H9 (cell line): ENCODE data around the gene KRT9. TPM values are rescaled to one million over a fixed set of nuclear protein-coding genes. Genes with fewer than 3 reads are reported as not detected.

Experiments used
- DNase-seq: peaks from one replicate; pipeline ENCODE4 v3.0.0-alpha.2; 2017
- H2AFZ ChIP-seq: one replicate; pipeline ENCODE4 v1.6.1; 2013; ENCODE audit warnings: mild to moderate bottlenecking, low read length, control low read depth, moderate library complexity
- H2AK5ac ChIP-seq: 2 replicates; pipeline ENCODE4 v1.6.1; 2013; ENCODE audit warnings: low read length, control low read depth, mixed read lengths; ENCODE audit not compliant: insufficient read length
- H2BK120ac ChIP-seq: one replicate; pipeline ENCODE4 v1.6.1; 2013; ENCODE audit warnings: low read depth, mild to moderate bottlenecking, low read length, control low read depth, inconsistent platforms; ENCODE audit not compliant: poor library complexity, severe bottlenecking
- H2BK12ac ChIP-seq: 2 replicates; pipeline ENCODE4 v1.6.1; 2013; ENCODE audit warnings: low read length, control low read depth, mixed read lengths, low read depth; ENCODE audit not compliant: insufficient read length
- H2BK15ac ChIP-seq: 2 replicates; pipeline ENCODE4 v1.6.1; 2013; ENCODE audit warnings: low read depth, low read length, control low read depth
- H2BK20ac ChIP-seq: one replicate; pipeline ENCODE4 v1.6.1; 2013; ENCODE audit warnings: low read depth, mild to moderate bottlenecking, low read length, control low read depth, inconsistent platforms; ENCODE audit not compliant: poor library complexity, severe bottlenecking
- H2BK5ac ChIP-seq: 2 replicates; pipeline ENCODE4 v1.6.1; 2013; ENCODE audit warnings: low read length, control low read depth, mixed read lengths; ENCODE audit not compliant: insufficient read length
- H3K14ac ChIP-seq: 2 replicates; pipeline ENCODE4 v1.6.1; 2013; ENCODE audit warnings: low read length, control low read depth; ENCODE audit not compliant: insufficient read depth
- H3K18ac ChIP-seq: 2 replicates; pipeline ENCODE4 v1.6.1; 2013; ENCODE audit warnings: low read depth, mild to moderate bottlenecking, mixed read lengths, low read length, control low read depth; ENCODE audit not compliant: insufficient read length
- H3K23ac ChIP-seq: 2 replicates; pipeline ENCODE4 v1.6.1; 2013; ENCODE audit warnings: low read length, control low read depth, mixed read lengths, low read depth; ENCODE audit not compliant: insufficient read length
- H3K23me2 ChIP-seq: 2 replicates; pipeline ENCODE4 v1.6.1; 2013; ENCODE audit warnings: low read depth, mild to moderate bottlenecking, mixed read lengths, low read length, control low read depth; ENCODE audit not compliant: insufficient read length, poor library complexity, severe bottlenecking
- H3K27ac ChIP-seq: 2 replicates; pipeline ENCODE4 v1.5.1; 2013; ENCODE audit warnings: low read length, control low read depth, mixed read lengths, low read depth; ENCODE audit not compliant: insufficient read length
- H3K27me3 ChIP-seq: 2 replicates; pipeline ENCODE4 v1.6.1; 2013; ENCODE audit warnings: low read length, control low read depth, inconsistent platforms; ENCODE audit not compliant: insufficient read depth
- H3K4ac ChIP-seq: 2 replicates; pipeline ENCODE4 v1.6.1; 2013; ENCODE audit warnings: low read depth, mild to moderate bottlenecking, control low read depth, inconsistent platforms, low read length, moderate library complexity
- H3K4me1 ChIP-seq: 2 replicates; pipeline ENCODE4 v1.6.1; 2013; ENCODE audit warnings: low read length, control low read depth, inconsistent platforms; ENCODE audit not compliant: insufficient read depth
- H3K4me2 ChIP-seq: 2 replicates; pipeline ENCODE4 v1.6.1; 2013; ENCODE audit warnings: low read length, control low read depth, mixed read lengths; ENCODE audit not compliant: insufficient read length, insufficient read depth
- H3K56ac ChIP-seq: 2 replicates; pipeline ENCODE4 v1.6.1; 2013; ENCODE audit warnings: low read depth, mild to moderate bottlenecking, mixed read lengths, low read length, control low read depth; ENCODE audit not compliant: insufficient read length
- H3K79me1 ChIP-seq: 2 replicates; pipeline ENCODE4 v1.6.1; 2013; ENCODE audit warnings: low read depth, mild to moderate bottlenecking, moderate library complexity, low read length, control low read depth, inconsistent platforms; ENCODE audit not compliant: insufficient read depth, poor library complexity, severe bottlenecking
- H3K79me2 ChIP-seq: 2 replicates; pipeline ENCODE4 v1.6.1; 2013; ENCODE audit warnings: low read length, control low read depth, inconsistent platforms; ENCODE audit not compliant: insufficient read depth
- H3K9ac ChIP-seq: 2 replicates; pipeline ENCODE4 v1.6.1; 2013; ENCODE audit warnings: low read length, control low read depth, mixed read lengths; ENCODE audit not compliant: insufficient read length; ENCODE audit errors: extremely low read depth
- H3K9me3 ChIP-seq: one replicate; pipeline ENCODE4 v1.6.1; 2013; ENCODE audit warnings: low read depth, low read length, inconsistent platforms; ENCODE audit not compliant: control insufficient read depth
- H3T11ph ChIP-seq: one replicate; pipeline ENCODE4 v1.6.1; 2013; ENCODE audit warnings: mild to moderate bottlenecking, low read length, control low read depth, inconsistent platforms
- H4K20me1 ChIP-seq: one replicate; pipeline ENCODE4 v1.6.1; 2013; ENCODE audit not compliant: control insufficient read depth, insufficient read length, insufficient read depth
- H4K5ac ChIP-seq: 2 replicates; pipeline ENCODE4 v1.6.1; 2013; ENCODE audit warnings: low read depth, mild to moderate bottlenecking, mixed read lengths, low read length, control low read depth; ENCODE audit not compliant: insufficient read length
- H4K8ac ChIP-seq: replicated peaks from 2 replicates; pipeline ENCODE4 v1.6.1; 2013; ENCODE audit warnings: low read length, control low read depth, mixed read lengths, low read depth; ENCODE audit not compliant: insufficient read length
- H4K91ac ChIP-seq: 2 replicates; pipeline ENCODE4 v1.6.1; 2013; ENCODE audit warnings: low read depth, mild to moderate bottlenecking, moderate library complexity, mixed read lengths, low read length, control low read depth; ENCODE audit not compliant: insufficient read length
- H3K27ac Mint-ChIP-seq, 3 experiments: 2 replicates in 2 of 3; 3 replicates in 1 of 3; pipeline ENCODE4 v1.8.0; 2020 to 2021; ENCODE audit warnings: mixed read lengths in 3 of 3, mild to moderate bottlenecking in 1 of 3, moderate library complexity in 1 of 3
- H3K27me3 Mint-ChIP-seq: 2 replicates; pipeline ENCODE4 v1.8.0; 2021; ENCODE audit warnings: low read depth, mild to moderate bottlenecking, moderate library complexity, mixed read lengths
- H3K36me3 Mint-ChIP-seq, 3 experiments: 2 replicates in 2 of 3; 3 replicates in 1 of 3; pipeline ENCODE4 v1.8.0; 2020 to 2021; ENCODE audit warnings: low read depth in 3 of 3, mixed read lengths in 3 of 3; ENCODE audit not compliant: insufficient read depth in 1 of 3
- H3K4me1 Mint-ChIP-seq, 2 experiments: 2 replicates each; pipeline ENCODE4 v1.8.0; 2020; ENCODE audit warnings: mixed read lengths in 2 of 2
- H3K4me3 Mint-ChIP-seq, 2 experiments: 2 replicates in 1 of 2; 3 replicates in 1 of 2; pipeline ENCODE4 v1.8.0; 2020 to 2021; ENCODE audit warnings: mild to moderate bottlenecking in 2 of 2, mixed read lengths in 2 of 2, moderate library complexity in 1 of 2
- H3K9me3 Mint-ChIP-seq, 2 experiments: 2 replicates in 1 of 2; 3 replicates in 1 of 2; pipeline ENCODE4 v1.8.0; 2020; ENCODE audit warnings: mild to moderate bottlenecking in 2 of 2, mixed read lengths in 2 of 2, moderate library complexity in 1 of 2
- CTCF ChIP-seq: fragments of 200-600 bp; sonication (generic); conservative IDR thresholded peaks from 3 replicates; pipeline ENCODE4 v1.8.0; 2021; ENCODE audit warnings: antibody characterized with exemption, mild to moderate bottlenecking
- WGBS: extraction: QIAGEN DNeasy Blood & Tissue Kit; methylation state at CpG from one replicate; pipeline ENCODE4 v1.1.7; 2013; ENCODE audit warnings: missing lambda C conversion rate, low lambda C conversion rate, mixed read lengths; ENCODE audit not compliant: insufficient read length; ENCODE audit errors: extremely low coverage; 5-methylcytosine and 5-hydroxymethylcytosine counted together
- total RNA-seq: library from RNA; stranded (reverse); gene quantifications from 2 replicates; pipeline ENCODE4 v1.2.1, GENCODE V29; 2021

KRT9 gene
- total RNA-seq, 1 experiment from 2014 or later, result not detected

GRCh38 chr17:41524261-41524660 is 47.6 kb downstream of the KRT9 start:
- no peak overlapping the region for H2AK5ac ChIP-seq
- Mint-ChIP-seq H3K27me3 (no peaks in the 10 kb centered on the region; the same call in none of the 2 replicates), H3K9me3 (no peaks in the 10 kb centered on the region)

More at GRCh38 chr17:41524261-41524660, 47.6 kb downstream of the KRT9 start:
- no peak overlapping the region for H3T11ph ChIP-seq
- no peak overlapping the region for H3K18ac ChIP-seq
- no peaks in the 10 kb centered on the region for H3K79me1 ChIP-seq
- H3K27ac ChIP-seq, result no peak overlapping the region
- no peaks in the 10 kb centered on the region for H3K27me3 ChIP-seq
- no peaks in the 10 kb centered on the region; the same call in 1 of the 2 replicates for H3K4me1 ChIP-seq
- DNase-seq, result no peak
- no peak overlapping the region for H3K4me2 ChIP-seq
- no peak overlapping the region for H3K14ac ChIP-seq
- H2BK120ac ChIP-seq, result no peak overlapping the region
- H3K23ac ChIP-seq, result no peak overlapping the region
- no peak overlapping the region for H2BK5ac ChIP-seq
- no peak overlapping the region for H4K5ac ChIP-seq
- WGBS, result no CpG with 5 or more reads among the region's 11 CpGs
- H4K8ac ChIP-seq, result no peak overlapping the region
- H3K23me2 ChIP-seq, result peaks cover 12% of the 10 kb centered on the region
- H3K56ac ChIP-seq, result no peak overlapping the region
- no peak overlapping the region for H2AFZ ChIP-seq
- H3K4me1 Mint-ChIP-seq, result peaks cover 40 to 49% of the 10 kb centered on the region in 2 experiments
- no peak for TF ChIP-seq CTCF
- no peak overlapping the region for H3K4ac ChIP-seq
- H4K20me1 ChIP-seq, result no peaks in the 10 kb centered on the region
- no peak overlapping the region for H4K91ac ChIP-seq
- H3K27ac Mint-ChIP-seq, result peak overlapping the region in 1 of 3 experiments; percentile 70; a peak in 1 of 7 replicates
- no peak overlapping the region for H2BK12ac ChIP-seq
- H3K9me3 ChIP-seq, result no peaks in the 10 kb centered on the region
- H2BK20ac ChIP-seq, result no peak overlapping the region
- peaks cover 25 to 43% (median 37%) of the 10 kb centered on the region in 3 experiments; a peak in 6 of 7 replicates for H3K36me3 Mint-ChIP-seq
- H2BK15ac ChIP-seq, result no peak overlapping the region
- peaks cover 4% of the 10 kb centered on the region; the same call in 1 of the 2 replicates for H3K79me2 ChIP-seq
- no peak overlapping the region for H3K9ac ChIP-seq
- no peak overlapping the region for H3K4me3 Mint-ChIP-seq
